HG02759 (cell line): ENCODE measurements around the gene DPF3.
"Not testable (repeated sequence)": the region's sequence is repeated elsewhere in the genome, so short reads cannot be mapped to it uniquely, and the experiment has no call there.

Experiments
- ATAC-seq: cut with Tn5 transposase; IDR thresholded peaks from one replicate; pipeline ENCODE4 v1.9.1; 2021; ENCODE audit warnings: mild to moderate bottlenecking, moderate library complexity; ENCODE audit not compliant: unreplicated experiment

DPF3 gene

GRCh38 chr14:72776701-72777261, 117.1 kb downstream of the DPF3 start:
- no peak for ATAC-seq

GRCh38 chr14:72775923-72776554, 117.9 kb downstream of the DPF3 start:
- no peak for ATAC-seq

GRCh38 chr14:72774894-72775620, 118.8 kb downstream of the DPF3 start:
- ATAC-seq, result no peak

GRCh38 chr14:72774141-72774540, 119.8 kb downstream of the DPF3 start:
- ATAC-seq, result no peak

- no peak for ATAC-seq
Measured at GRCh38 chr14:72771561-72771960, 122.3 kb downstream of the DPF3 start.

GRCh38 chr14:72766296-72766695, 127.6 kb downstream of the DPF3 start:
- ATAC-seq, result no peak

- no peak for ATAC-seq
Measured at GRCh38 chr14:72763892-72764291, 130.0 kb downstream of the DPF3 start.

GRCh38 chr14:72759670-72760069, 134.2 kb downstream of the DPF3 start:
- ATAC-seq, result no peak

GRCh38 chr14:72758993-72759392, 134.9 kb downstream of the DPF3 start:
- ATAC-seq, result no peak

GRCh38 chr14:72758420-72758819, 135.5 kb downstream of the DPF3 start:
- no peak for ATAC-seq

GRCh38 chr14:72756967-72757366, 136.9 kb downstream of the DPF3 start:
- ATAC-seq, result no peak

GRCh38 chr14:72755766-72756165, 138.1 kb downstream of the DPF3 start:
- no peak for ATAC-seq

- no peak for ATAC-seq
Measured at GRCh38 chr14:72754949-72755348, 139.0 kb downstream of the DPF3 start.

GRCh38 chr14:72753879-72754400, 140.0 kb downstream of the DPF3 start:
- no peak for ATAC-seq

GRCh38 chr14:72753044-72753710, 140.7 kb downstream of the DPF3 start:
- ATAC-seq, result no peak

GRCh38 chr14:72752034-72752412, 141.9 kb downstream of the DPF3 start:
- ATAC-seq, result no peak

GRCh38 chr14:72751276-72752033, 142.4 kb downstream of the DPF3 start:
- no peak for ATAC-seq

- ATAC-seq, result not testable (repeated sequence)
Measured at GRCh38 chr14:72748921-72749320, 145.0 kb downstream of the DPF3 start.

GRCh38 chr14:72747652-72748051, 146.2 kb downstream of the DPF3 start:
- no peak for ATAC-seq

GRCh38 chr14:72745991-72746980, 147.6 kb downstream of the DPF3 start:
- no peak for ATAC-seq
